Measurements from ENCODE around the gene CEACAM8.
"Not testable (repeated sequence)": the region's sequence is repeated elsewhere in the genome, so short reads cannot be mapped to it uniquely, and the experiment has no call there.

The CEACAM8 gene

DNA sequence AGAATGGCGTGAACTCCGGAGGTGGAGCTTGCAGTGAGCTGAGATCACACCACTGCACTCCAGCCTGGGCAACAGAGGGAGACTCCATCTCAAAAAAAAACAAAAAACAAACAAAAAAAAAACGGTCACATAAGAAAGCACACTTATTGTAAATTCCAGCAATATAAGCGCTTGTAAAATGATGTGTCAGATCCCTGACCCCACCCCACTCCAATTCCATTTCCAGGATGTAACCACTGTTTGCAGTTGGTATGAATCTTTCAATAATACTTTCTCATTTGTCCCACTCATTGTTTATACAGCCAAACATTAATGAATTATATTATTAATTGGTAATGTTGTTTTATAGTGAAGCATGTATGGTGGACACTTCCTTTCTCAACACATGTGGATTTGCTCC, 50.6 kb downstream of the CEACAM8 start:
- no peak for DNase-seq (ENCODE audit: low spot score)

DNA sequence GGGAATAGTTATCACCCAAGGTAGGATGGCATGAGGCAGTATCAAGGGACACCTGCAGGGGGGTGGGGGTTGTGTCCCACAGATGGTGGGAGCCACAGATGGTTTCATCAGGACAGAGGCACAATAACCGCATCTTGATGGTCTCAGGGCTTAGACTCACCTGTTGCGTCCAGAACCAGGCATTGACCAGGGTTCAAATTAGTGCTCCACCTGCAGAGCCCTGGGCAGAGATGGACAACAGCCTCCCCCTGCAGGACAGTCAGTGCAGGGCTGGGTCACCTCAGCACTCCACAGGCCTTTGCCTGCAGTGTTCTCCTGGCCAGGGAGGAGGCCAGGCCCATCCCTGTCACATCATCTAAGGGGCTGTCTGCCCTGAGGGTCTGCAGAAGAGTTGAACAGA, 51.9 kb downstream of the CEACAM8 start:
- Mint-ChIP-seq H3K27me3 (ENCODE audit: low read depth) (peaks cover 5% of the 10 kb centered on the region), H3K4me1 (ENCODE audit: low read depth) (no peaks in the 10 kb centered on the region), H3K4me3 (no peak overlapping the region), H3K9me3 (no peaks in the 10 kb centered on the region), H3K27ac (no peak overlapping the region), H3K36me3 (ENCODE audit: low read depth) (no peaks in the 10 kb centered on the region)
- DNase-seq (ENCODE audit: low spot score): no peak

More for the DNA sequence above, 50.6 kb downstream of the CEACAM8 start:
- peaks cover under 1% of the 10 kb centered on the region for H3K9me3 Mint-ChIP-seq
- no peak overlapping the region for H3K27ac Mint-ChIP-seq
- H3K27me3 Mint-ChIP-seq (ENCODE audit: low read depth): no peaks in the 10 kb centered on the region
- no peaks in the 10 kb centered on the region for H3K4me1 Mint-ChIP-seq (ENCODE audit: low read depth)
- no peak overlapping the region for H3K4me3 Mint-ChIP-seq
- no peaks in the 10 kb centered on the region for H3K36me3 Mint-ChIP-seq (ENCODE audit: low read depth)

DNA sequence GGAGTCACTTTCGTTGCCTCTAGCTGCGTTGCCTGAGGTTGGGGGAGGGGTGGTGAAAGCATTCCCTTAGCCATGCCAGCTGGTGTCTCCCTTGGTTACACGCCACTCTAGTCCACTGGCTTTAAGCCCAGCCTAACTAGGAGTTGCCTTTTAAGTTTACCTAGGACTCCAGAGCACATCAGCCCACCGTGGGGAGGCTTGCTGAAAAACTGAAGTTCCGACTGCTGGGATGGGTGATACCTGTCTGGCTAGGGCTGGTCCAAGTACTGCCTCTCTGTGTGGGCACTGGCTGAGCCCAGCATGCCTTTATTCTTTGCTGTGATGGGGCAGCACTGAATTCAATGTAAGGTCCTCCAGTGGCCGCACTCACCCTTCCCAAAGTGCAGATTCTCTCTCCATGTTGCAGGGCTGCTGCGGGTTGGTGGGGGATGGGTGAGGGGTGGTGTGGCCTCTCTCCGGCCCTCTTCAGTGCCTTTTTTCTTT, 54.6 kb downstream of the CEACAM8 start:
- H3K36me3 Mint-ChIP-seq (ENCODE audit: low read depth): no peaks in the 10 kb centered on the region
- no peak for DNase-seq (ENCODE audit: low spot score)
- H3K27me3 Mint-ChIP-seq (ENCODE audit: low read depth): peaks cover 9% of the 10 kb centered on the region
- H3K27ac Mint-ChIP-seq: no peak overlapping the region
- H3K4me1 Mint-ChIP-seq (ENCODE audit: low read depth): no peaks in the 10 kb centered on the region
- no peak overlapping the region for H3K4me3 Mint-ChIP-seq
- H3K9me3 Mint-ChIP-seq: no peaks in the 10 kb centered on the region

DNA sequence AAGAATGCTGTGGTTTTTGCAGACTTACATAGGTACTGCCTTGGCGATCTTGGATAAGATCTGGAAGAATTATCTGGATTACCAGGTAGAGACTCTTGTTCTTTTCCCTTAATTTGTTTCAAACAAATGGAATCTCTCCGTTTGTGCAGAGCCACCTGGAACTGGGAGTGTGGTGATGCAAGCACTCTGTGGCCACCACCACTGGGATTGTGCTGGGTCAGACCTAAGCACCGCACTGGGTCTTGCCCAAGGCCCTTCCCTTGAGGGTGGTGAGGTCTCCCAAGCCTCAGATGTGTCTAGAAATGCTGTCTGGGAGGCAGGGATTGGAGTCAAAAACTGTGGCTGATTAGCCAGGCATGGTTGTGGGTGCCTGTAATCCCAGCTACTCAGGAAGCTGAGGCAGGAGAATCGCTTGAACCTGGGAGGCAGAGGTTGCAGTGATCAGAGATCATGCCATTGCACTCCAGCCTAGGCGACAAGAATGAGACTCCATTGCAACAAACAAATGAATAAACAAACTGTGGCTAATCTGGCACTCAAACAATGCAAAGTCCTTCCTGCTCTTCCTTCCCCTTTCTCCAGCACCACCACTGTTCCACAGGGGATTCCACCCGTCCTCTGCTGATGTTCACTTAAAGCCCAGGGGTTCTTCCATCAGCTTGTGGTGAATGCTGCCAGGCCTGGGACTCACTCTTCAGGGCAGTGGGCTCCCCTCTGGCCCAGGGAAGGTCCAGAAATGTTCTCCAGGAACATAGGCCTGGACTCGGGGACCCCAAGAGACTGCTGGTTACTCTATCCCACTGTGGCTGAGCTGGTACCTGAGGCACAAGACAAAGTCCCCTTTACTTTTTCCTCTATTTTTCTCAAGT, 55.6 kb downstream of the CEACAM8 start:
- H3K9me3 Mint-ChIP-seq: no peaks in the 10 kb centered on the region
- H3K27ac Mint-ChIP-seq: no peak overlapping the region
- no peaks in the 10 kb centered on the region for H3K4me1 Mint-ChIP-seq (ENCODE audit: low read depth)
- no peaks in the 10 kb centered on the region for H3K36me3 Mint-ChIP-seq (ENCODE audit: low read depth)
- peaks cover 12% of the 10 kb centered on the region for H3K27me3 Mint-ChIP-seq (ENCODE audit: low read depth)
- no peak for DNase-seq (ENCODE audit: low spot score)
- no peak overlapping the region for H3K4me3 Mint-ChIP-seq

DNA sequence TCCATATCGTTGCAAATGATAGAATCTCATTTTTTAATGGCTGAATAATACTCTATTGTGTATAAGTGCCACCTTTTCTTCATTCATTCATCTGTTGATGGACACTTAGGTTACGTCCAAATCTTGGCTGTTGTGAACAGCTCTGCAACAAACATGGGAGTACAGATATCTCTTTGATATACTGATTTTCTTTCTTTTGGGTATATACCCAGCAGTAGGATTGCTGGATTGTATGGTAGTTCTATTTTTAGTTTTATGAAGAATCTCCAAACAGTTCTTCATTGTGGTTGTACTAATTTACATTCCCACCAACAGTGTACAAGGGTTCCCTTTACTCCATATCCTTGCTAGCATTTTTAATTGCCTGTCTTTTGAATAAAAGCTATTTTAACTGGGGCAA, 59.4 kb downstream of the CEACAM8 start:
- DNase-seq (ENCODE audit: low spot score); H3K9me3 Mint-ChIP-seq; H3K4me1 Mint-ChIP-seq (ENCODE audit: low read depth); H3K36me3 Mint-ChIP-seq (ENCODE audit: low read depth); H3K27ac Mint-ChIP-seq; H3K4me3 Mint-ChIP-seq: not testable (repeated sequence)
- H3K27me3 Mint-ChIP-seq (ENCODE audit: low read depth): peaks cover 12% of the 10 kb centered on the region

DNA sequence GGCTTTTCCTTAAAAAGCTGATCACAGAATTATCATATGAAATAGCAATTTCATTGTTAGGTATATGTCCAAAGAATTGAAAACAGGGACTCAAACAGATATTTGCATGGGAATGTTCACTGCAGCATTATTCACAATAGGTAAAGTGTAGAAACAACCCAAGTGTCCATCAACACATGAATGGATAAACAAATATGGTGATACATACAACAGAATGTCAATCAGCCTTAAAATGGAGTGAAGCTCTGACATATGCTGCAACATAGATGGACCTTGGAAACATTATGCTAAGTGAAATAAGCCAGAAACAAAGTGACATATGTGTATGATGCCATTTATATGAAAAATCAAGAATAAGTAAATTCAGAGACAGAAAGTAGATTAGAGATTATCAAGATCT, 60.3 kb downstream of the CEACAM8 start:
- H3K4me3 Mint-ChIP-seq: no peak overlapping the region
- H3K9me3 Mint-ChIP-seq: no peaks in the 10 kb centered on the region

DNA sequence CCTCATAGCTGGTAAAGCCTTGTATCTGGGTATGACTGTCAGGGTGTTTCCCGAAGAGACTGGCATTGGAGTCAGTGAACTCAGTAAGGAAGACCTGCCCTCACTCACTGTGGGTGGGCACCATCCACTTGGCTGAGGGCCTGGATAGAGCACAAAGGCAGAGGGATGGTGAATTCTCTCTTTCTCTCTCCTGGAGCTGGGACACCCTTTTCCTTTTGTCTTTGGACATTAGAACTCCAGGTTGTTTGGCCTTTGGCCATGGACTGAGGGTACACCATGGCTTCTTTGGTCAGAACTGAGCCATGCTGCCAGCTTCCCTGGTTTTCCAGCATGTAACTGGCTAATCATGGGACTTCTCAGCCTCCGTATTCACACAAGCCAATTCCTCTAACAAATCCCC, 61.8 kb downstream of the CEACAM8 start:
- DNase-seq (ENCODE audit: low spot score): no peak
- Mint-ChIP-seq H3K27ac (no peak overlapping the region), H3K4me1 (ENCODE audit: low read depth) (peaks cover 18% of the 10 kb centered on the region), H3K36me3 (ENCODE audit: low read depth) (no peaks in the 10 kb centered on the region), H3K4me3 (no peak overlapping the region), H3K9me3 (no peaks in the 10 kb centered on the region), H3K27me3 (ENCODE audit: low read depth) (peaks cover 7% of the 10 kb centered on the region)

More for the DNA sequence above, 60.3 kb downstream of the CEACAM8 start:
- peaks cover 3% of the 10 kb centered on the region for H3K4me1 Mint-ChIP-seq (ENCODE audit: low read depth)
- no peak for DNase-seq (ENCODE audit: low spot score)
- H3K36me3 Mint-ChIP-seq (ENCODE audit: low read depth): no peaks in the 10 kb centered on the region
- H3K27ac Mint-ChIP-seq: no peak overlapping the region
- peaks cover 12% of the 10 kb centered on the region for H3K27me3 Mint-ChIP-seq (ENCODE audit: low read depth)

DNA sequence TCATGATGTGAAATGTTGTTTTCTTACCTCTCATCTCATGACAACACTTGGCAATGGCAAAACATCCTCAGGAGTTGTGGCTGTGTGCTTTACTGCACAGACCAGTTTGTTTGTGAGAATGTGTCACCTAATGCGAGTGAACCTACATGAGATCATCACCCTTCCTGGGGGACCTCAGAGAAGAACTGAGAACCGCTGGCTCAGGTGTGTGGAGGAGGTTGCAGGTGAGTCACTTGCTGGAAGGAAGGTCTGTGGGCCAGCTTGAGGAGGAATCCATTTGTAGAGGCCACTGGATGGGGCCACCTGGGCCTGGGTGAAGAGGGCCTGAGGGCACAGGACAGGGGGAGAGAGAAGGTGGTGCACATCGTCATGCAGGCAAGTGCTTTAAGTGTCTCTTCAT, 63.4 kb downstream of the CEACAM8 start:
- H3K9me3 Mint-ChIP-seq: no peaks in the 10 kb centered on the region
- no peak for DNase-seq (ENCODE audit: low spot score)
- no peak overlapping the region for H3K27ac Mint-ChIP-seq
- peaks cover 7% of the 10 kb centered on the region for H3K27me3 Mint-ChIP-seq (ENCODE audit: low read depth)
- no peaks in the 10 kb centered on the region for H3K36me3 Mint-ChIP-seq (ENCODE audit: low read depth)
- no peak overlapping the region for H3K4me3 Mint-ChIP-seq
- peaks cover 28% of the 10 kb centered on the region for H3K4me1 Mint-ChIP-seq (ENCODE audit: low read depth)
